Measurements from ENCODE around the gene SIL1. TPM values are rescaled to one million over a fixed set of nuclear protein-coding genes. Genes with fewer than 3 reads are reported as not detected.

The SIL1 gene
- total and polyA plus RNA-seq, 2 donors from 2014 or later = 48.6 to 91.7 TPM

DNA sequence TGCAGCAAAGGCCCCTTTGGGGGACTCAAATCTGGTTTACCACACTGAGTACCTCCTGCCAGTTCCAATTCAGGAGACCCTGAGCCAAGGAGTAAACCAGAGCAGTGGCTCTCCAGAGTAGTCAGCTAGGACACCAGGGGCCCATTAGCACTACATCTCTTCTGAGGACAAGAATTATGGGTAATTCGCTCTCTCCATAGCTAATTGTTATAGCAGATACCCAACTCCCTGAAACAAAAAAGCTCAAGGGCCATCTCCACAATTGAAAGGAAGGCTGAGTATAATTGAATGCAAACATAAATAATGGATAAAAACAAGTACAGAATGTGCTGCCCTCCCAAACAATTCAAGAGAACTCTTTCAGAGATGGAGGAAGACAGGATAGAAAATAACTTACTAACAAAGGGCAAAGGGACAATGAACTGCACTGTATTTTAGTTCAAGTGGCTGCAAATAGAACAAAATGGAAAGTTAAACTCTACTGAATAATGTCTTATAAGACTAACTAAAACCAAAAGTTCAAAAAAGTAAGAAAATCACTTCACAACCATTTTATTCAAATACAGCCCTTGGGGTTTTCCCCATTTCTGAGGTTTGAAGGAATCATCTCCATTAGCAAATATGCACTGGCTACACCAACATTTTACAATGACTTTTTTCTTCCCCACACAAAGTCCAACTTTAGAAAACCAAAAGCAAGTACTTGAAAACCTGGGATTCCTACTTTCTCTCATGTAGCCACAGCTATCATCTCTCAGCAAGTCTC is 118.8 kb downstream of the SIL1 start:
- Histone ChIP-seq H3K27ac (ENCODE audit: low read depth in 2 of 2, low read length in 2 of 2) (no peak overlapping the region), H3K27me3 (ENCODE audit: control insufficient read depth, insufficient read depth, low read length) (no peaks in the 10 kb centered on the region), H3K36me3 (ENCODE audit: control insufficient read depth in 2 of 3, insufficient read depth in 3 of 3, low read length in 3 of 3) (no peaks in the 10 kb centered on the region), H3K9me3 (ENCODE audit: control insufficient read depth in 2 of 3, insufficient read depth in 1 of 3, low read length in 3 of 3) (no peaks in the 10 kb centered on the region), H3K9ac (ENCODE audit: low read length in 3 of 3) (no peak overlapping the region), H3K4me1 (ENCODE audit: control insufficient read depth in 2 of 3, insufficient read depth in 2 of 3, low read depth in 1 of 3, low read length in 3 of 3) (peaks cover 0 to 7% (median 0%) of the 10 kb centered on the region in 3 donors), H3K4me3 (ENCODE audit: low read length in 3 of 3) (no peak overlapping the region)
- TF ChIP-seq, protein P1, sequence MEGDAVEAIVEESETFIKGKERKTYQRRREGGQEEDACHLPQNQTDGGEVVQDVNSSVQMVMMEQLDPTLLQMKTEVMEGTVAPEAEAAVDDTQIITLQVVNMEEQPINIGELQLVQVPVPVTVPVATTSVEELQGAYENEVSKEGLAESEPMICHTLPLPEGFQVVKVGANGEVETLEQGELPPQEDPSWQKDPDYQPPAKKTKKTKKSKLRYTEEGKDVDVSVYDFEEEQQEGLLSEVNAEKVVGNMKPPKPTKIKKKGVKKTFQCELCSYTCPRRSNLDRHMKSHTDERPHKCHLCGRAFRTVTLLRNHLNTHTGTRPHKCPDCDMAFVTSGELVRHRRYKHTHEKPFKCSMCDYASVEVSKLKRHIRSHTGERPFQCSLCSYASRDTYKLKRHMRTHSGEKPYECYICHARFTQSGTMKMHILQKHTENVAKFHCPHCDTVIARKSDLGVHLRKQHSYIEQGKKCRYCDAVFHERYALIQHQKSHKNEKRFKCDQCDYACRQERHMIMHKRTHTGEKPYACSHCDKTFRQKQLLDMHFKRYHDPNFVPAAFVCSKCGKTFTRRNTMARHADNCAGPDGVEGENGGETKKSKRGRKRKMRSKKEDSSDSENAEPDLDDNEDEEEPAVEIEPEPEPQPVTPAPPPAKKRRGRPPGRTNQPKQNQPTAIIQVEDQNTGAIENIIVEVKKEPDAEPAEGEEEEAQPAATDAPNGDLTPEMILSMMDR (IDR thresholded peaks at IDR 0.05; ENCODE audit: borderline replicate concordance, extremely low read depth, insufficient read depth) = no peak
- DNase-seq = peak in 1 of 5 donors; percentile 1
- no peak for FAIRE-seq
- intact Hi-C loops (cut with DNase I) = no loop called here

- TF ChIP-seq, protein P1 (IDR thresholded peaks at IDR 0.05; ENCODE audit: borderline replicate concordance, extremely low read depth, insufficient read depth) = no peak
- no peak overlapping the region for H3K4me3 ChIP-seq (ENCODE audit: low read length in 3 of 3)
- H3K9ac ChIP-seq (ENCODE audit: low read length in 3 of 3) = no peak overlapping the region
- peaks cover 0 to 7% (median 0%) of the 10 kb centered on the region in 3 donors for H3K4me1 ChIP-seq (ENCODE audit: control insufficient read depth in 2 of 3, insufficient read depth in 2 of 3, low read depth in 1 of 3, low read length in 3 of 3)
- no peaks in the 10 kb centered on the region for H3K27me3 ChIP-seq (ENCODE audit: control insufficient read depth, insufficient read depth, low read length)
- FAIRE-seq (no peak), DNase-seq (no peak)
- intact Hi-C loops (cut with DNase I) = no loop called here
- H3K27ac ChIP-seq (ENCODE audit: low read depth in 2 of 2, low read length in 2 of 2) = no peak overlapping the region
- no peaks in the 10 kb centered on the region for H3K9me3 ChIP-seq (ENCODE audit: control insufficient read depth in 2 of 3, insufficient read depth in 1 of 3, low read length in 3 of 3)
- H3K36me3 ChIP-seq (ENCODE audit: control insufficient read depth in 2 of 3, insufficient read depth in 3 of 3, low read length in 3 of 3) = no peaks in the 10 kb centered on the region
Observed at GRCh38 chr5:139078345-139078744, 119.8 kb downstream of the SIL1 start.

GRCh38 chr5:139077899-139078298 is 120.3 kb downstream of the SIL1 start:
- Histone ChIP-seq H3K4me3 (ENCODE audit: low read length in 3 of 3) (no peak overlapping the region), H3K27ac (ENCODE audit: low read depth in 2 of 2, low read length in 2 of 2) (no peak overlapping the region), H3K27me3 (ENCODE audit: control insufficient read depth, insufficient read depth, low read length) (no peaks in the 10 kb centered on the region), H3K9me3 (ENCODE audit: control insufficient read depth in 2 of 3, insufficient read depth in 1 of 3, low read length in 3 of 3) (no peaks in the 10 kb centered on the region), H3K9ac (ENCODE audit: low read length in 3 of 3) (no peak overlapping the region), H3K4me1 (ENCODE audit: control insufficient read depth in 2 of 3, insufficient read depth in 2 of 3, low read depth in 1 of 3, low read length in 3 of 3) (peaks cover 0 to 7% (median 0%) of the 10 kb centered on the region in 3 donors), H3K36me3 (ENCODE audit: control insufficient read depth in 2 of 3, insufficient read depth in 3 of 3, low read length in 3 of 3) (no peaks in the 10 kb centered on the region)
- TF ChIP-seq, protein P1 (IDR thresholded peaks at IDR 0.05; ENCODE audit: borderline replicate concordance, extremely low read depth, insufficient read depth) = no peak
- intact Hi-C loops (cut with DNase I) = no loop called here
- FAIRE-seq = no peak
- no peak for DNase-seq
